WI38 (cell line): Measurements from ENCODE around the gene RNF152.

Experiments
- H3K4me3 ChIP-seq: 2 replicates; pipeline ENCODE4 v1.5.1; 2011; ENCODE audit warnings: low read depth, mild to moderate bottlenecking, control low read depth, low read length
- TF ChIP-seq, protein P1 (sequence below): IDR thresholded peaks from 2 replicates; pipeline ENCODE4 v1.5.1; 2012; ENCODE audit warnings: low read depth, mild to moderate bottlenecking, control low read depth, low read length

The RNF152 gene

DNA sequence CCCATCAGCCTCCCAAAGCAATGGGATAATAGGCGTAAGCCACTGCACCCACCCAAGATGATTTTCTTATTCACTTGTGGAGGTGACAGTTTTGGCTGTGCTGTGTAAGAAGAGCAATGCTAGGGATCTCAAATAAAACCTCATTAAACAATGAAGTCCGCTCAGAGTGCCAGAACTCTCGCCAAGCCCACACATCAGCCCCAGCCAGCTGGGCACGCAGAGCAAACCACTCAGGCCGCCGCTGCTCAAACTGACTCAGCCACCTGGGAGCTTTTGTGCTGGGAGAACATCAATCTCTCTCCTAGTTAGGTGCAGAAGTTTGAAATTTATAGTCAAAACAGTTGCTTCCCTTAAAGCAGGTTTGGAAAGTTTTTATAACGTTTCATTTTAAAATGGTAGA, 47.6 kb downstream of the RNF152 start:
- no peak overlapping the region for H3K4me3 ChIP-seq
- TF ChIP-seq, protein P1, sequence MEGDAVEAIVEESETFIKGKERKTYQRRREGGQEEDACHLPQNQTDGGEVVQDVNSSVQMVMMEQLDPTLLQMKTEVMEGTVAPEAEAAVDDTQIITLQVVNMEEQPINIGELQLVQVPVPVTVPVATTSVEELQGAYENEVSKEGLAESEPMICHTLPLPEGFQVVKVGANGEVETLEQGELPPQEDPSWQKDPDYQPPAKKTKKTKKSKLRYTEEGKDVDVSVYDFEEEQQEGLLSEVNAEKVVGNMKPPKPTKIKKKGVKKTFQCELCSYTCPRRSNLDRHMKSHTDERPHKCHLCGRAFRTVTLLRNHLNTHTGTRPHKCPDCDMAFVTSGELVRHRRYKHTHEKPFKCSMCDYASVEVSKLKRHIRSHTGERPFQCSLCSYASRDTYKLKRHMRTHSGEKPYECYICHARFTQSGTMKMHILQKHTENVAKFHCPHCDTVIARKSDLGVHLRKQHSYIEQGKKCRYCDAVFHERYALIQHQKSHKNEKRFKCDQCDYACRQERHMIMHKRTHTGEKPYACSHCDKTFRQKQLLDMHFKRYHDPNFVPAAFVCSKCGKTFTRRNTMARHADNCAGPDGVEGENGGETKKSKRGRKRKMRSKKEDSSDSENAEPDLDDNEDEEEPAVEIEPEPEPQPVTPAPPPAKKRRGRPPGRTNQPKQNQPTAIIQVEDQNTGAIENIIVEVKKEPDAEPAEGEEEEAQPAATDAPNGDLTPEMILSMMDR: no peak

DNA sequence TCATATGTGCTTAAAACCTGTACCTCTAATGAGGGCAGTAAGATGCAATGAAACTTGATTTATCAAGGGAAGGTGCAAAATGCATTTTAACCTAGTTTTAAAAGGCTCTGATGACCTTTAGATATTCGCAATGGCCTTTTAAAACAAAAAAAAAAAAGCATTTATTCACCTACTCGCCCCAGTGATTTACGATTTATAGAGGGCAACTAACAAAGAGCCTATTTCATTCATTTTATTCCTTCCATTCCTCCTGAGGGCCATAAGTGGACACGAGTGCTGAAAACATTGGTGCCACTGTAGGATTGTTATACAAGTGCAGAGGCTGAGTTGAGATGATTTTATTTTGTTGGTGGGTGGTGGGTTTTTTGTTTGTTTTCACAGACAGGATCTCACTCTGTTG, 48.1 kb downstream of the RNF152 start:
- no peak overlapping the region for H3K4me3 ChIP-seq
- TF ChIP-seq, protein P1: no peak

DNA sequence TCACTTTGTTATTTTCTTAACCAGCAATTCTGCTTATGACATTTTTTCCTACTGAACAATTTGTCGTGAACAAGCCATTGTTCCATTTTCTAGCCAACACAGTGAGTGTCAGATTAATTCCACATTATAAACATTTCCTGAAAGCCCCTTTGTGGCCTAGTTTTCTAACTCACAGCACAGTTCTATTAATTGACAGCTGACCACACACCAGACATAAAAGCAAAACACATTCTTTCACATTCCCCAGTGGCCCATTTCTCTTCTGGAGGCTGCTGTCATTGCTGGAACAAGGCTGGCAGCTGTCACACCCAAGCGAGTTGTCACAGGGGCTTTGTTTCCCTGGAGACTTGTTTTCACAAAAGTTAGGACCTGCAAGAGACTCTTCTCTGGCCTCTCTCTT, 50.7 kb downstream of the RNF152 start:
- TF ChIP-seq, protein P1: no peak
- no peak overlapping the region for H3K4me3 ChIP-seq

DNA sequence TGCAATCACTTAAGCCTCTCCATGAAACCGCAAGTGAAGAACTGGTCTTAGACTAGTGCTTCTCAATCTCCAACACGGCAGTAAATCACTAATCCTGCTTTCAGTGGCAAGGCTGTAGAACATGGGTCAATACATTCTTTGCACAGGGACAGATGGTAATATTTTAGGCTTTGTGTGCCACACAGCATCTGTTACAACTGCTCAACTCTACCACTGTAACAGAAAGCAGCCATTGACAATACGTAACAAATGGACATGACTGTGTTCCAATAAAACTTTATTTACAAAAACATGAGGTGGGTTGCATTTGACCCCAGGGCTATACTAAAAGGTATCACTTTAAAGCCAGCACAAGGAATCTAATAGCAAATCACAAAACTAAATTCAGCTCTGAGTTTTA, 51.1 kb downstream of the RNF152 start:
- TF ChIP-seq, protein P1: no peak
- H3K4me3 ChIP-seq: no peak overlapping the region

DNA sequence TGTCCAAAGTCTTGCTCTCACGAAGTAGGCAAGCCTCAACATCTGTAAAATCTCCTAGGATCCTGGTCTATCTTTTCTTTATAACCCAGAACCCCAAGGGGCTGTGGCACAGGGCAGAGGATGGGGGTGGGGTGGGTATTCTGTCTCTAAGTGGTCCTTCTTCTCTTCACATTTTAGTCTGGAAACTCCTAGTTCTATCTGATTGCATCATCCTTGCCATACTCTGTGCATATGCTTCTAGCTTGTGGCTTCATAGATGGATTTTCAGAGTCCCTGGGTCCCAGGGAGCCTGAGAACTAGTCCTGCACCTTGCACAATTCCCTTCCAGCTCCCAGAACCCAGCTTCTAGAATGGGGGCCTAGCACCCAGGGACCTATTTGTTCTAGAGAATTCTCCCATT, 52.5 kb downstream of the RNF152 start:
- TF ChIP-seq, protein P1: no peak
- H3K4me3 ChIP-seq: no peak overlapping the region

DNA sequence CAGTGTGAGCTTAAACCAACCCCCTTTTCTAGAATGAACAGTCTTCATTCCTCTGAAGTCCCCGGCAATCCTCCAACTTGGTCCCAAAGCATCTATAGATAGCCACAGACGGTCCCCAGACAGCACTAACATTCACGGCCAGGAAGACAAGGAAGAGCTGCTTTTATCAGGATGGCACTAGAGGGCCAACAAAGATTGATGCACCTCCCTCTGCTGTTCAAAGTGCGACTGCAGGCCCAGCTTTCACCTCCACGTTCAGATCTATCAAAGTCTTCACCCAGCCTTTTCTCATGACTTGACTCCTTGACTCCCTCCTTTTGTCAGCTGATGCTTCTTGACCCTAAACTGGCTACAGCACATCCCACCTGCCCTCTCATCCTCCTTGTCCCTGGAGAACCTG, 54.3 kb downstream of the RNF152 start:
- TF ChIP-seq, protein P1: no peak
- no peak overlapping the region for H3K4me3 ChIP-seq

DNA sequence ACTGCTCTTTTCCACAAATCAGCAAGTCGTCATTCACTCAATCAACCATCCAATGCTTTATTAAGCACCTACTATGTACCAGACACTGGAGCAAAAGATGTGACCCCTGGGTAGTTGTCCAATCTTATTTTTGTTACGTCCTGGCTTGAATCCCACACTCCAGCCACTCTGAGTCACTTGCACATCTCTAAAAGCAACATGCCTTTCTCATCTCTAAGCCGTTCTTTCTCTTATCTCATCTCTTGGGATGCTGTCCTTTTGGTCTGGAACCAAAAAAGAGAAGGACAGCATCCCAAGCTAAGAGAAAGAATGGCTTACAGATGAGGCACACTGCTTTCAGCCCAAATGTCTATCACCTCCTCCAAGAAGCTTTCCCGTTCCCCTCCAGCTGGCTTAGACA, 58.8 kb downstream of the RNF152 start:
- TF ChIP-seq, protein P1: no peak
- no peak overlapping the region for H3K4me3 ChIP-seq

DNA sequence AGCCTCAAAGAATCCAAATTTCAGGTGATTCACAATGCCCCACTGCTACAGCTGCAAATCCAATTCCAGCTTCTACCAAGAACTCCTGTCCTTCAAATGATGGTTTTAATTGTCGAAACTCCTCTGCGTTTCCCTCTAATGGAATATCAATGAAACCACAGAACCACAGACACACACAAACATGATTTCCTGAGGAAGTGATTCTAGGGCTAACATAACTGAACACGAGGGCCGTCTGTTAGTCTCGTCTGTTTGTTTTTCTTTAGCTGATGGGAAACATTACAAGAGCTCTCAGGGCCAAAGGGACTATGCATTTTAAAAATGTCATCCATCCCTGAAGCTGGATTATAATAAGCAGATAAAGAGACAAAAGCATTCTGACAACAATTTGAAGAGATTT, 59.4 kb downstream of the RNF152 start:
- TF ChIP-seq, protein P1: no peak
- H3K4me3 ChIP-seq: no peak overlapping the region
